ENCODE results near the gene SP3.

SP3 gene

DNA sequence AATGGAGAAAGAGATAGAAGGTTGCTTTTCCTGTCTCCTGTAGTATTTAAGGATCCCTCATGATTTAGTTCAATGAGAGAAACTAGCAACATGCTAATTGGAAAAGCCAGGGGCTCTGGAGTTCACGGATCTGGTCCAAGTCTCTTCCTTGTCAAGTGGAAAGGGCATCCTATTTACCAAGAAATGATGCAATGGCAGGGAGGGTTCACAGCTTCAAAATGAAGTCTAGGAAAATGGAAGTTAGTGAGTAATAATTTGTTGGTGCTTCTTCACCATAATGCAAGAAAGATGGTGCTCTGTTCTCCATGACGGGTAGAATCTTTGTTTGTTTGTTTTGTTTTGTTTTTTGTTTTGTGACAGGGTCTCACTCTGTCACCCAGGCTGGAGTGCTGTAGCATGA is 34.6 kb upstream of the SP3 start:
- no peaks in the 10 kb centered on the region for H3K79me2 ChIP-seq (ENCODE audit: control insufficient read depth, low read length)
- H3K27me3 ChIP-seq (ENCODE audit: control insufficient read depth, low read length), result no peaks in the 10 kb centered on the region
- H3K4me3 ChIP-seq (ENCODE audit: low read length), result no peak overlapping the region
- no peaks in the 10 kb centered on the region for H4K20me1 ChIP-seq (ENCODE audit: control insufficient read depth, insufficient read depth, low read depth, low read length)
- no peaks in the 10 kb centered on the region for H3K9me3 ChIP-seq (ENCODE audit: control insufficient read depth, insufficient read depth, low read length)
- no peak for TF ChIP-seq EZH2phosphoT487 (IDR thresholded peaks at IDR 0.05; ENCODE audit: borderline replicate concordance, low read length)
- TF ChIP-seq CTCF (IDR thresholded peaks at IDR 0.05; ENCODE audit: low read depth, low read length, poor library complexity, severe bottlenecking), result no peak
- no peak overlapping the region for H3K4me2 ChIP-seq (ENCODE audit: low read length)
- no peak overlapping the region for H3K27ac ChIP-seq (ENCODE audit: low read depth, low read length)
- peaks cover 19% of the 10 kb centered on the region for H3K4me1 ChIP-seq (ENCODE audit: control insufficient read depth, low read length)
- no peaks in the 10 kb centered on the region for H3K9me2 ChIP-seq (replicated peaks; ENCODE audit: control insufficient read depth, low read length)
- no peaks in the 10 kb centered on the region for H3K36me3 ChIP-seq (ENCODE audit: control insufficient read depth, low read length)
- peaks cover 2% of the 10 kb centered on the region; the same call in 1 of the 2 replicates for H3F3A ChIP-seq (ENCODE audit: control insufficient read depth, insufficient read depth)

- TF ChIP-seq EZH2phosphoT487 (IDR thresholded peaks at IDR 0.05; ENCODE audit: borderline replicate concordance, low read length) (no peak), CTCF (IDR thresholded peaks at IDR 0.05; ENCODE audit: low read depth, low read length, poor library complexity, severe bottlenecking) (no peak)
- Histone ChIP-seq H4K20me1 (ENCODE audit: control insufficient read depth, insufficient read depth, low read depth, low read length) (no peaks in the 10 kb centered on the region), H3K4me2 (ENCODE audit: low read length) (no peak overlapping the region), H3K79me2 (ENCODE audit: control insufficient read depth, low read length) (no peaks in the 10 kb centered on the region), H3F3A (ENCODE audit: control insufficient read depth, insufficient read depth) (peaks cover 2% of the 10 kb centered on the region; the same call in 1 of the 2 replicates), H3K27ac (ENCODE audit: low read depth, low read length) (no peak overlapping the region), H3K36me3 (ENCODE audit: control insufficient read depth, low read length) (no peaks in the 10 kb centered on the region), H3K4me3 (ENCODE audit: low read length) (no peak overlapping the region), H3K9me3 (ENCODE audit: control insufficient read depth, insufficient read depth, low read length) (no peaks in the 10 kb centered on the region), H3K27me3 (ENCODE audit: control insufficient read depth, low read length) (no peaks in the 10 kb centered on the region), H3K4me1 (ENCODE audit: control insufficient read depth, low read length) (peaks cover 19% of the 10 kb centered on the region), H3K9me2 (replicated peaks; ENCODE audit: control insufficient read depth, low read length) (no peaks in the 10 kb centered on the region)
Measured at GRCh38 chr2:173999272-173999671, 34.1 kb upstream of the SP3 start.

- Histone ChIP-seq H3K27ac (ENCODE audit: low read depth, low read length) (no peak overlapping the region), H3F3A (ENCODE audit: control insufficient read depth, insufficient read depth) (peaks cover 2% of the 10 kb centered on the region; the same call in 1 of the 2 replicates)
- TF ChIP-seq CTCF (IDR thresholded peaks at IDR 0.05; ENCODE audit: low read depth, low read length, poor library complexity, severe bottlenecking) (no peak), EZH2phosphoT487 (IDR thresholded peaks at IDR 0.05; ENCODE audit: borderline replicate concordance, low read length) (no peak)
Measured at GRCh38 chr2:173998386-173998785, 33.2 kb upstream of the SP3 start.

More at GRCh38 chr2:173998386-173998785, 33.2 kb upstream of the SP3 start:
- Histone ChIP-seq H4K20me1 (ENCODE audit: control insufficient read depth, insufficient read depth, low read depth, low read length) (no peaks in the 10 kb centered on the region), H3K4me1 (ENCODE audit: control insufficient read depth, low read length) (peaks cover 19% of the 10 kb centered on the region), H3K4me3 (ENCODE audit: low read length) (no peak overlapping the region), H3K4me2 (ENCODE audit: low read length) (no peak overlapping the region), H3K27me3 (ENCODE audit: control insufficient read depth, low read length) (no peaks in the 10 kb centered on the region), H3K79me2 (ENCODE audit: control insufficient read depth, low read length) (no peaks in the 10 kb centered on the region), H3K9me3 (ENCODE audit: control insufficient read depth, insufficient read depth, low read length) (no peaks in the 10 kb centered on the region), H3K36me3 (ENCODE audit: control insufficient read depth, low read length) (no peaks in the 10 kb centered on the region), H3K9me2 (replicated peaks; ENCODE audit: control insufficient read depth, low read length) (no peaks in the 10 kb centered on the region)
